LNCAP (cell line): ENCODE data around the gene NCK2.

Experiments used
- TF ChIP-seq, protein P1 (sequence below): fragments of 450-650 bp; IDR thresholded peaks from 2 replicates; pipeline ENCODE4 v1.5.1; 2017; ENCODE audit warnings: mild to moderate bottlenecking

The NCK2 gene

GRCh38 chr2:105768961-105769452, 24.3 kb downstream of the NCK2 start:
- TF ChIP-seq, protein P1, sequence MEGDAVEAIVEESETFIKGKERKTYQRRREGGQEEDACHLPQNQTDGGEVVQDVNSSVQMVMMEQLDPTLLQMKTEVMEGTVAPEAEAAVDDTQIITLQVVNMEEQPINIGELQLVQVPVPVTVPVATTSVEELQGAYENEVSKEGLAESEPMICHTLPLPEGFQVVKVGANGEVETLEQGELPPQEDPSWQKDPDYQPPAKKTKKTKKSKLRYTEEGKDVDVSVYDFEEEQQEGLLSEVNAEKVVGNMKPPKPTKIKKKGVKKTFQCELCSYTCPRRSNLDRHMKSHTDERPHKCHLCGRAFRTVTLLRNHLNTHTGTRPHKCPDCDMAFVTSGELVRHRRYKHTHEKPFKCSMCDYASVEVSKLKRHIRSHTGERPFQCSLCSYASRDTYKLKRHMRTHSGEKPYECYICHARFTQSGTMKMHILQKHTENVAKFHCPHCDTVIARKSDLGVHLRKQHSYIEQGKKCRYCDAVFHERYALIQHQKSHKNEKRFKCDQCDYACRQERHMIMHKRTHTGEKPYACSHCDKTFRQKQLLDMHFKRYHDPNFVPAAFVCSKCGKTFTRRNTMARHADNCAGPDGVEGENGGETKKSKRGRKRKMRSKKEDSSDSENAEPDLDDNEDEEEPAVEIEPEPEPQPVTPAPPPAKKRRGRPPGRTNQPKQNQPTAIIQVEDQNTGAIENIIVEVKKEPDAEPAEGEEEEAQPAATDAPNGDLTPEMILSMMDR = no peak

- TF ChIP-seq, protein P1 = no peak
Measured at GRCh38 chr2:105769504-105769903, 24.8 kb downstream of the NCK2 start.

DNA sequence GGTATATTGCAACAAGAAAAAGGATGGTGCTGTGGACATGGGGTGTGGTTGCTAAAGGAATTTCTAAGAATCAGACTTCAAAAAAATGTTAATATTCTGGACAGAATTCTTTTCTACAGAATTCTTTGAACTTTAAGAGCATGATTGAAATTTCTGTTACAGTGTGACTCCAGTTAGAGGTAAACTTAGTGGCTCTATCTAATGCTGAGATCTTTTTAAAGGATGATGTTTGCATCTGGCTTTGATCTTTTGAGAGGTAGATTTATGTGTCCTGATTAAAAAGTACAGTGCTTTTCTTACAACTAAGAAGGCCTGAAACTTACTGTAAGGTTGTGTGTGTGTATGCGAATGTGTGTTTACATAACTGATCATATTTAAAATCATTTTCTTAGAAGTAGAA, 25.4 kb downstream of the NCK2 start:
- TF ChIP-seq, protein P1 = no peak

DNA sequence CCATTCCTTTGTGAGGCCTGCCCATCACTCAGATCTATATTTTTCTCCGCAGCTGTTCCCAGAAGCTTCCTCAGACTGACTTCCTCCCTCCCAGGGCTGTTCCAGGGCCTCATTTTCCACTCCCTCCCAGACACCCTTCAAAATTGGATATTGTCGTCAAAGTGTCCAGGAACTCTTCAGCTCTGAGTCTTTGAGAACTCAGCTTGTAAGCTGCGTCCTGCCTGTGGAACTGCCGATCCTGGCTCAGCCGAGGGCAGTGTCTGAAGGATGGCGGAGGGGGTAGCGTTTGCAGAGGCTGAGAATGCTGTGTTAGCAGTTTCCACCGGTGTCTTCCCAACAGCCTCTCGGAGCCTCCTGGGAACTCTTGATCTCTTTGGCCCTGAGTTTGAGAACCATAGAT, 27.1 kb downstream of the NCK2 start:
- TF ChIP-seq, protein P1 = no peak

GRCh38 chr2:105772362-105772761, 27.6 kb downstream of the NCK2 start:
- TF ChIP-seq, protein P1 = no peak

- TF ChIP-seq, protein P1 = no peak
Measured at GRCh38 chr2:105773568-105773967, 28.9 kb downstream of the NCK2 start.

GRCh38 chr2:105774781-105775337, 30.1 kb downstream of the NCK2 start:
- TF ChIP-seq, protein P1 = no peak
